ENCODE measurements around the gene RUNX2. TPM values are rescaled to one million over a fixed set of nuclear protein-coding genes. Genes with fewer than 3 reads are reported as not detected.
A peak's percentile ranks its signal among the peaks of the same experiment; 100 is the strongest.

The RUNX2 gene
- total RNA-seq, 1 experiment from 2014 or later, result 13.7 TPM

DNA sequence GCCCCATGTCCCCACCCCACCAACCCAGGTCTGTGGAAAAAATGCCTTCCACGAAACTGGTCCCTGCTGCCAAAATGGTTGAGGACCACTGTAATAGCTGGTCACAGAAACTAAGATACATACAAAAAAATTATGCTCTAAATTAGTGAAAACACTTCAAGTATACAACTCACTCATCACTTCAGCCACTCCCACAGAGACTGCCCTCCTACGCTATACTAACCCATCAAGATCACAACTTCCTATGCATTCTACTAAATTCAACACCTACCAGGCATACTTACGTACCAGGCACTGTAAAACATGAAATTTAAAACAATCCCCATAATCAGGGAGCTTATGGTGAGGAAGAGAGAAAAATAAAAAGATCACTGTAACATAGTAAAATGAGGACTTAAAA is 22.9 kb downstream of the RUNX2 start:
- DNase-seq (ENCODE audit: low read depth), result no peak

DNA sequence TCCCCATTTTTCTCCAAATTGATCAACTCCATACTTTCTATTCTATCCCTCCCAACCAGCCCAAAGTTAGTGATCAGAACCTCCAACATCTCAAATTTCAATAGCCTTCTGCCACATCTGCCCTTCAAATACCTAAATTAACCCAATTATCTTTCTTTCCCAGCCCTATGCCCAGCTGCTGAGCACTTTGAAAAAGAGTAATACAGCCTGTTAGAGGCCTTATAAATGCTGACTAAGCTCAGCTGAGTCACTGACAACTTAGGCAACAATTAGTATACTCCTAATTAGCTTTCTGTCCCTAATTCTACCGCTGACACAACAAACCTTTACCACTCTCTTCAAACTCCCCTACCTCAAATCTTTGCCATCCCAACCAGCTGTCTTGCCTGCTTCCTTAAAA is 23.5 kb downstream of the RUNX2 start:
- no peak for DNase-seq (ENCODE audit: low read depth)

DNA sequence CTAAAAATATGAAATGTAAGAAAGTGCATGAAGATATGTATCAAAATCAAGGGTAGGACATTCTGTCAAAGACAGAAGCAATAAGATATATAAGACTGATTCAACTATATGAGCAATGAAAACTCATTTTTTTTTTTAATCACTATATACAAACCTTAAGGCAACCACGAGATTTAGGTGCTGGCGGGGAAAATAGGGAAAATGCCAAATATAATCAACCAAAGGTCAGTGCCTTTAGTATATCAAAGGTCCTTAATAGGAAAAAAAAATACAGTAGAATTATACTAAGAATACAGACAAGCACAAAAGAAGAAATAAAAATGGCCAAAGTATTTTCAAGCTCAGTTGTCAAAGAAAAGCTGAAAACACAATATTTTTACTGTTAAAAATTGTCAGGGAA is 25.5 kb downstream of the RUNX2 start:
- DNase-seq (ENCODE audit: low read depth), result no peak

DNA sequence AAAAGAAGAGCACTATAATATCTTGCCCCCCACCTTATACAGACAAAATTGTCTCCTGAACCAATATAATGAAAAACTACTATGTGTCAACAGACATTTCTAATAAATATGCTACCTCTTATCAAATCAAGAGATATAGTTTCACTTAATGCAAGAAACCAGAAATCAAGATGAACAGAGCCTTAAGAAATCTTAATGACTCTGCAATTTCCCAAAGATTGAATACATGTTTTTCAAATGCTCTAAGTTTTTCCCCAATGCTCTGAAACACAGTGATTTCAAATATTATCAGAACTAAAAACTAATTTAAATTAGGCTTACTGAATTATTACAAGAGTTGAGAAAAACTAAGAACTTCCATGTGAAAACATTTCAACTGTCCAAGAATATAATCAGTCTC is 36.3 kb downstream of the RUNX2 start:
- no peak for DNase-seq (ENCODE audit: low read depth)

DNA sequence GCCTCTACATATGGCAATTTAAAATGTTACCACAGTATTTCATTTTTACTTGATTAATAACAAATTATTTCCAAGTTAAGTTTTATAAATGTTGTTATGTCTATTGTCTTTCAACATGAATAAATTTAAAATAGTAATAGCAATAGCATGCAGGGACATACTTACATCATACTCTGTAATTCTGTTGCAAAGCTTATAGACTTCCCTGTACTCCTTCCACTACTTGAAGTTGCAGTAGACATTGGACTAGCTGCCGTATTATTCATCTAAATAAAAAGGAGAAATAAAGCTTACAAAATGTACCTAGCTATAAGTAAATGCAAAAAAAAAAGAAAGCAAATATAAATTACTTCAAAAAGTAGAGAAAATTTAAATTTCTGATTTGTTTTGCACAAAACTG is 36.9 kb downstream of the RUNX2 start:
- no peak for DNase-seq (ENCODE audit: low read depth)

DNA sequence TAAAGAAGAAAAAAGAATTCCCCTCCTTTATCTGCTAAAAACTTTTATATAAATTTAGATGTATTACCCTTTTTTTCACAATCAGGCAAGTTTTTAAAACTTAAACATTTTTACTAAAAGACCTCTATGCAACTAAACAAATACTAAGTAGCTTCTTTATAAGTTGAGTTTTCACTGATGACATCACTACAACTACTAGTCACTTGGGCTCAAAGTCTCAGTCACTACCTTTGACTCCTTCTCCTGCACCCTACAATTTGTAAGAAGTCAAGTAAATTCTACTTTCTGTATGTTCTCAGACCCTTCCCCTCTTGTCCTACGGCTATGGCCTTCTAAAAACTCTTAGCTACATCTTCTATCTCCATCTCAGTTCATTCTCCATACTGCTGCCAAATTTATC is 38.4 kb downstream of the RUNX2 start:
- no peak for DNase-seq (ENCODE audit: low read depth)

DNA sequence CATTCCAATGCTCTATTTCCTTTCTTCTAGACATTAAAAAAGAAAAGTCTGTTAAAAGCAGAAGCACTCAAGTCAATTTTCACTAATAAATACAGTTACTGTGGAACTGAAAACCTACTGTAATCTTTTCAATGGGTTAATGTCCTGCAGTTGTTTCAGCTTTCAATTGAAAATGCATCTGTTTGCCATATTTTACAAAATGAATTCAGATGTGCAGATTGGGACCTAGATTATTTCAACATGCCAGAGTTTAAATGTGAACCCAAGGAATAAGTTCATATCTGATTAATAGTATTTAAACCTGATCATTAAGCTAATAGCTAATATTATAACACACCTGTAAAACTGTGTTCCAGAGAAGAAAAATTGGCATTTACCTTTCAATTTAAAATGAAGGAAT is 39.9 kb downstream of the RUNX2 start:
- DNase-seq (ENCODE audit: low read depth), result no peak

DNA sequence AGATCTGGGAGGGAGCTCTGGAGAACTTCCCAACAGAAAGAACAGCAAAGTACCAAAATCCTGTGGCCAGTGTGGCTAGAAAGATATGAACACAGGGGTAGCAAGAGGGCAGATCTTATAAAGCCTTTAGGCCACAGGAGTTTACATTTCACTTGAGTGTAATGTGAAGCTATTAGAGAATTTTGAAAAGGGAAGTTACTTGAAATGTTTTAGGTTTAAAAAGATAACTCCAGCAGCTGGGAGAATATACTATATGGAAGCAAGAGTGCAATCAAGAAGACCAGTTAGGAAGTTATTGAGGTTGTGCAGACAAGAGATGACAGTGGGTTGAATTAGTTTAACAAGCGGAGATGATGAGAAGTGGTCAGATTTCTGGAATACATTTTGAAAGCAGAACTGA is 41.7 kb downstream of the RUNX2 start:
- DNase-seq (ENCODE audit: low read depth), result no peak

DNA sequence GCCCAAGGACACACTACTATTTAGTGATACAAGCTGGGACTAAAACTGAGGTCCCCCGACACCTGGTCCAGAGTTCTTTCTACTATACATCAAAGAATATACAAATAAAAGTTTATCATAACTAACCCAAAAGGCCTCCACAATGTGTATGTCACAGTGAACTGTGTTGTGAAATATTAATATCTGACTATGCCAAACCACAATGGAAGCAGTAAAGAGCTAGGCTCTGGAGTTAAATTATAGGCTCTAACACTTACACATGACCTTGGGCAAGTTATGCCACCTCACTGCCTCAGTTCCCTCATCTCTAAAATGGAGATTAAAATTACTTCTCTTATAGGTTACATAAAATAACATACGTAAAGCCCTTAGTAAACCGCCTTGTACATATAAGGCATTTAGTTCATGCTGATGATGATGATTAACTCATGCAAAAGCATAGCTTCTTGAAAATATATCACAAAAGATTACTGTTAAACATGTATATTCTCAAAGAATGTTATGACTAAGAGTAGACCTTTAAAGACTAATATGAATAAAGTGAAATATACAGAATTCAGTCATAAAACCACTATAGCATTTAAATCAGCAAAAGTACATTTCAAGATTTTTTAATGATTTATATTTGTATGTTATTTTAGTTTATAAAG is 43.9 kb downstream of the RUNX2 start:
- no peak for DNase-seq (ENCODE audit: low read depth)

DNA sequence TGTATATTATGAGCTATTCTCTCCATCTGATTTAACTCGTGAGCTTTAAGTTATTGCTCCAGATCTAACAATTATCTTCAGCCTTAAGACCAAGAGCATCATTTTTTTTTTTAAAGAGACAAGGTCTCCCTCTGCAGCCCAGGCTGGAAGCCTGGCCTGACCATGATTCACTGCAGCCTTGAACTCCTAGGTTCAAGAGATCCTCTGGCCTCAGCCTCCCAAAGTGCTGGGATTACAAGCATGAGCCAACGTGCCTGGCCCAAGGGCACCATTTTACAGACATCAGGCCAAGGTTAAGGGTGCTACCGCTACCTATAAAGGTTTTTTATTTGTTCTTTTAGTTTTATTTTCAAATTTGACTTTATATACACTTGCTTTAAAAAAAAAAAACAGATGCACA is 47.3 kb downstream of the RUNX2 start:
- DNase-seq (ENCODE audit: low read depth), result peak; percentile 13

DNA sequence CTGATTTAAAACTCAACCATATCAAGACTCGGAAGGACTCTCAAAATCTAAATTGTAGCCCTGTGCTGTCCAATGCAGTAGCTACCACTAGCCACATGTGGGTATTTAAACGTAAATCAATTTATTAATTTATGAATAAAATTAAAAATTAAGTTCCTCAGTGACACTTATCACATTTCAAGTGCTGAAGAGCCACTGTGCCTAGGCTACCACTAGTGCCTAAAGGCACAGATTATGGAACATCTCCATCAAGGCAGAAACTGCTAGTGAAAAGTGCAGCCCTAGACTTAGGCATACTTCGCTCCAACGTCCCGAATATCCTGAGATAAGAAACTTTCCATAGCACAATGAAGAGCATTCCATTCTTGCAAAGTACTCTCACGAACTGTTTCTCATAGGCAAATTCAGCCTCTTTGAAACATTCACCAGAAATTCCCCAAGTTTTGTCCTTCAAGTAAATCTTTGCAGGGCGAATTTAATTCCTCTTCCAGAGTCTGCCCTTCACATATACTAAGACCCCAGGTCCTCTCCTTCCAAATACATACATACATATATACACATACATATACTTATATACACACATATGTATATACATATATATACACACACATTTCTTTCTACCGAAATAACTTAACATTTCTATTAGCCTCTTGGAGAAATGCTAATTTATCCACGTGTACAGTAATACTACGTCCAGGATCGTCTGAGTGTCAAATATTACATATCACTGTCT is 48.3 kb downstream of the RUNX2 start:
- peak; percentile 30 for DNase-seq (ENCODE audit: low read depth)

DNA sequence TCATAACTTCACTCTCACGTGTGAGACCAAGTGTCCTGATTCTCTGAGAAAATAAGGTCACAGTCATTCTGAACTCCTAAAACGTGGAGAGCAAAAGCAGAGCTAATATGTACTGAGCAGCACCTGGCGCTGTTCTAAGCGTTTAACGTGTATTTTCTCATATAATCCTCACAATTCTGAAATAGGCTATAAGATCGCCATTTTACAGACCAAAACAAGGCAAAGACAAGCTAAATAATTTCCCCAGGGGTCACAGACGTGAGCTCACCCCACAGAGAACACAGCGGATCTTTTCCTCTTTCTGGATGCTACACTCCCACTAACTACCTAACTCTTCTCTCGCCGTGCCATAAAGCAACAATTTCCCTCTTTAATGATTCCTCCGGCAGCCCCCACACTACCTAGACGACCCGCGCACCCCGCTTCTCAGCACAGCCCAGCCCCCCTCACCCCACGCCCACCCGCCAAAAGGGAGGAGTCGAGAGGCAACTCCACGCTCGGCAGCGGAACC is 49.0 kb downstream of the RUNX2 start:
- DNase-seq (ENCODE audit: low read depth), result no peak

DNA sequence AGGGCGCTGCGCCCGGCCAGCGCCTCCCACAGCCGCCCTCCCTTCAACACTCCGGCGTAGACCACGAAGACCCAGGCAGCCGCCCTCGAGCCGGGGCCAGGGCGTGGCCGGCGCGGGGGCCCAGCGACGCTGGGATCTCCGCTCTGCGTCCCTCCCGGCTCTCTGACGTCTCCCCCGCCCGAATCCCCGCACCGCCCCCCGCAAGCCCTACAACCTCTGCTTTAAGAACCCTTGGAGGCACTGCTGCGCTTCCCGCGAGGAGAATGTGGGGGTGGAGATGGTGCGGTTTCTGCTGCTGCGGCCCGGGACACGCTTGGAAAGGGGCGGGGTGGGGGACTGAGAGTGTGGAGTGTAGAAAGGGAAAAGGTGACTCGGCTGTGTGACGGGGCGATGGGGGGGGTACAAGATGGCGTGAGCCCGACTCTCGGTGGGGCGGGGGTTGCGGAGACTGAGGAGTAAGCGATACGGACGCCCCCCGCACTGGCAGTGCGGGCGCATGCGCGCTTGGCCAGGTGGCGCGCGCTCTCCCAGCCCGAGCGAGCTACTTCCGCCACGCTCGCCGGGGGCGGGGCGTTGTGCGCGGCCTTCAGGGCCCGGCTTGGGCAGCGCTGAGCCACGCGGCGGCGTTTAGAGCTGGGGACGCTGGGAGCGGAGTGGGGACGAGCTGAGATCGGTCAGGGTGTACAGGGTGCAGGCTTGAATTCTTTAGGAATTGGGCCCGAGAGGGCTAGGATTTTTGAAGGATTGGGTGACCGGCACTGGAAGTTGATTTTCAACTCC is 49.6 kb downstream of the RUNX2 start, which contains the start of gene SUPT3H:
TSS of gene SUPT3H (minus strand) at position 381 of the 780 bp plus-strand sequence.
- DNase-seq (ENCODE audit: low read depth), result peak; percentile 99

DNA sequence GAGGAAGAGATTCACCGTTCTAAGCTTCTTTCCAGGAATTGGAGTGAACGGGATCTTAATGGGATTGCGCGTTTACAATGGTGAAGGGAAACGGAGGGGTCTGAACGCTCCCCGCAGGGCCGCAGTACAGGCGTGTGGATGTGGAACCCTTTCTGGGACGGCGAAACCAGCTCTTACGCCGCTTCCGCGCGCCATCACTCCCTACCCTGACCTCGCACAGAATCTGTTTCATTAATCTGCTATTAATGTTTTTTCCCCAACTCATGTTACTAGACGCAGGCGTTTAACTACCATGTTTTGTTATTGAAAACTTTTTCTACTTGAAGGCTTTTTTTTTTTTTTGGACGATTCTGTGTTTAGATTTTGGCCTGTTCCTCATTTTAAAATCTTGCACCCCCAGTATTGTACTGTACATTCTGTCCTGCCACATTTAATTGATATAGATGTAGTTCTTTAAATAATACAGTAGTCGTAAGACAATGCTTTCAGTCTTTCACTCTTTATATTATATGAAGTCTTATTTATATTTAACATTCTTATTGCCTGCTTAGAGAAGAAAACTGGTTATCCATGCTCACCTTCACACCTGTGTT is 50.3 kb downstream of the RUNX2 start:
- DNase-seq (ENCODE audit: low read depth), result peak; percentile 73

DNA sequence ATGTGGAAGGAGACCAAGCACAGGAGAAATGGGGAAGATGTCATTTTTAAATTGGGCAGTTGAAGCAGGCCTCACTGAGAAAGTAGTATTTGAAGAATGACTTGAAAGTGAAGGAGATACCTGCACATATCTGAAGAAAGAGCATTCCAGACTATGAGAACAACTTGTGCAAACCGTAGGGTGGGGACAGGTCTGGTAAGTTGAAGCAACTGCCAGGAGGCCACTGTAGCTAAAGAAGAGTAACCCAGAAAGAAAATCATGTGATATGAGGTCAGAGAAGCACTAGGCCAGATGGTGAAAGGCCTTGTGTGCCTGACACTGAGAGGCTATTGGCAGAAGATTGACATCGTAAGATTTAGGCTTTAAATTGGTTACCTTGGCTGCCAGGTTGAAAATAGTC is 54.3 kb downstream of the RUNX2 start:
- DNase-seq (ENCODE audit: low read depth), result no peak

DNA sequence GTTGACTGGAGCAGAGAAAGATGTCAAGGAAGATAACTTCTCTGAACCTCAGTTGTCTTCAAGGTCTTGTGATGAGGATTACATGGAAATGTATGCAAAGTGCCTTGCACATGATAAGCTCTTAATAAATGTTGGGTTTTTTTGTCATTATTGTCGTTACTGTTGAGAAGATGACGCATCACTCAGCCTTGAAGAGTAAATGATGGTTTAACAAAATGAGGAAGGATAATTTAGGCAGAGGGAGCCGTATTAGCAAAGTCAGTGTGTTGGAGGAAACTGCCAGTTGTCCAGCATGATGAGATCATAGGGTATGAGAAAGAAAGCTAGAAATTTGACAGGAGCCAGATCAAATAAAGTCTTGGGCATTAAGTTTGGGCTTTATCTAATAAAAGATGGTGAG is 58.4 kb downstream of the RUNX2 start:
- DNase-seq (ENCODE audit: low read depth), result no peak

DNA sequence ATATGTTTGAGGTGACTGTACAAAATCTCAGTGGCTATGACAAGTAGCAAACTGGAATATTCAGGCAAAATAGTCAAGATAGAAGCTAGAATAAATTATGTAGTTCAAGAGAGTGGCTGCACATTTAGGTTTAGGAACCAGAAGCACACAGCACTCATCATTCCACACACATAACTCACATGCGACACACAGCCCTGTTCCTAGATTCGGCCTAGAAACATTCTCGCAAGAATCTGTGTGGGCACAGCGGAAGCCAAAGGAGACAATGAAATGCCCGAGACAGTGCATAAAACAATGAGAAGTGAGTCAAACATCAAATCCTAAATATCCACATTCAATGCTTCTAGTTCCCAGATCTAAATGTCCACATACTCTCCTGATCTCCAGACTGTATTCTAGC is 59.1 kb downstream of the RUNX2 start:
- peak; percentile 27 for DNase-seq (ENCODE audit: low read depth)

DNA sequence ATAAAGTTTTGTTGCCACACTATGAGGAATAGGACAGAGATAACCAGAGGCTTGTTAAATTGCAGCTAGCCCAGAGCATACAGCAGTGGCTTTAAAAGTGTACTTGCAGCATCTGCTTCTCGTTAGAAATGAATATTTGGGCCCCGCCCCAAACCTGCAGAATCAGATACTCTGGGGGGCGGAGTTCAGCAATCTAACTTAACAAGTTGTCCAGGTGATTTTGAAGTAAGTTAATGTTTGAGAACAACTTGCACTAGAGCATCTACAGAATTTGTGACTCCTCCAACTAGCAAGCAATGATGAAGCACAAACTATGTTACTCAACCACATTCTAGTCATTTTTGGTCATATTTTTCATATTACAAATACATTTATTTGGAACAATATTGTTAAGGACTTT is 60.2 kb downstream of the RUNX2 start:
- no peak for DNase-seq (ENCODE audit: low read depth)

DNA sequence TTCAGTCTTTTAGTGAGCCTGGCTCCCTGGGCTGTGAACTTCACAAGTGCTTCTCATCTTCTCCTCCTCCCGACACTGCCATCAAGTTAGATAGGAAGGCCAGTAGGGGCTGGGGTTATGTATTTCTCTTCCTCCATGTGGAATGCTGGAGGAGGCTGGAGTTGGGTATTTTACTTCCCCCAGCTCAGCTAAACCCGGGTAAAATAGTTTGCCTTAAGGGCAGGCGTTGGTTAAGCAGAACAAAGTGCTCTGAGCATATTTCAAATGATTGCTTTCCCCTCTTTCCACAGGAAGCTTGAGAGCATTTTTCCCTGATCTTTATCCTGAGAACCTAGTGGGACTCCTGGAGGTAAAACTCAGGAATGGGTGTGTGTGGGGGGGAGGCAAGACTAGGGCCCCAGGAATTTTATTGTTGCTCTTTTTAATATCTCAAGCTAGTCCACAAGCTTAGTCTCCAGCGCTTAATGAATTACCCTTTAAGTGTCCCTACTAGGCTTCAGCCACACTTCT is 66.5 kb downstream of the RUNX2 start:
- no peak for DNase-seq (ENCODE audit: low read depth)

DNA sequence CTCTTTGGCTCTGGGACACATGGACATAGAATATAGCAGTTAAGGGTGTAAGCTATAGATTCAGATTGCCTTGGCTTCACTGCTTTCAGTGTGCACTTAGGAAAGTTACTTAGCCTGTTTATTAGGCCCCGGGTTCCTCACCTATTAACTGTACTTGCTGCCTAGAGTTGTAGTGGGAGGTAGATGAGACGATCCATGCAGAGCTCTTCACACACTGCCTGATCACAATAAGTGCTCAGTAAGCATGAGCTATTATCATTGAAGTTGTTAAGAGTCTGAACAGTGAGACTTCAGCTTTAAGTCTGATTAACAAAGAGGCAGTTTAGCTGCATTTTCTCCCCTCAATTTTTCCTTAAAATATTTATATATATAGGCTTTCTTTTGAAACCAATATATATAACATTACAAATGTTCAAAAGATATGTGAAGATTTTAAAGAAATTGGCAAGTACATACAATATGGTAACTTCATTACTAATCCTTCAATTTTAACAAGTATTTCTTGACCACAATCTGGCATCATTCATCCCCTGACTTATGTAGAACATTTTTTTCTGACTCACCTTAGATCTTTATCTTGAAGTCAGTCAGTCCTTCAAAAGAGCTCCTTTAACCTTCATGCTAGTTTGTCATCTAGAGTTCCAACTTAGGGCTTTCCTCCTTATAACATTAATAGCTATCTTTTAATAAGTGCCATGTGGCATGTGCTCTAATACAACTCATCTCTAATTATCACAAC is 70.1 kb downstream of the RUNX2 start:
- DNase-seq (ENCODE audit: low read depth), result no peak

DNA sequence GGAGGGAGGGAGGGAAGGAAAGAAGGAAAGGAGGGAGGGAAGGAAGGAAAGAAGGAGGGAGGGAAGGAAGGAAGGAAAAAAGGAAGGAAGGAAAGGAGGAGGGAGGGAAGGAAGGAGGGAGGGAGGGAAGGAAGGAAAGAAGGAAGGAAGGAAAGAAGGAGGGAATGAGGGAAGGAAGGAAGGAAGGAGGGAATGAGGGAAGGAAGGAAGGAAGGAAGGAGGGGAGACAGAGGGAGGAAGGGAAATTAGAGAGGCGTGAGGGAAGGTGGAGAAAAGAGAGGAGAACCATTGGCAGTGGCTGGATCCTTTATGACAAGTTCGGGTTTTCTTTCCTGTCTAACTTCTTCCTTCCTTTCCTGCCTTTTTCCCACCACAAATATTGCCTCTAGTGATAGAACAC is 71.9 kb downstream of the RUNX2 start:
- no peak for DNase-seq (ENCODE audit: low read depth)

Measured in Daoy (cell line).